GM12878 (cell line): ENCODE data around the gene C3. TPM values are rescaled to one million over a fixed set of nuclear protein-coding genes. Genes with fewer than 3 reads are reported as not detected.

Experiments used
- ATAC-seq: fragments of 200-7000 bp; cut with Tn5 transposase; 3 replicates; pipeline ENCODE4 v1.9.1; 2020; ENCODE audit warnings: mild to moderate bottlenecking, moderate library complexity
- BruUV-seq: library from RNA; stranded (reverse); fragments of 400-500 nt; replicated peaks from 2 replicates; lab custom pipeline; 2021; lab: Mats Ljungman, UMichigan
- CTCF ChIA-PET: fragments of 300-600 bp; sonication (Branson Sonifier 250); formaldehyde crosslinking; extraction: SDS; loops from one replicate; lab custom pipeline; 2021; ENCODE audit warnings: inconsistent platforms; lab: Yijun Ruan, JAX
- POLR2A ChIA-PET: fragments of 350-600 bp; formaldehyde crosslinking; extraction: SDS; loops from one replicate; lab custom pipeline; 2021; ENCODE audit warnings: inconsistent platforms; lab: Charles Lee
- RAD21 ChIA-PET: fragments of 300-600 bp; sonication (Branson Sonifier 250); formaldehyde crosslinking; loops from one replicate; lab custom pipeline; 2023; ENCODE audit warnings: antibody characterized with exemption; ENCODE audit not compliant: unreplicated experiment; lab: Charles Lee
- SMC1A ChIA-PET: fragments of 300-600 bp; sonication (Branson Sonifier 250); formaldehyde crosslinking; loops from one replicate; lab custom pipeline; 2023; ENCODE audit not compliant: unreplicated experiment, uncharacterized antibody; lab: Charles Lee
- DNase-seq: peaks from one replicate; pipeline ENCODE4 v3.0.0-alpha.2; 2011; ENCODE audit warnings: low read depth, low spot score
- FAIRE-seq: peaks from 3 replicates; lab custom pipeline; 2011; peaks lifted over from hg19 to GRCh38; lab: Jason Lieb, UNC
- H2AFZ ChIP-seq: 2 replicates; pipeline ENCODE4 v1.6.0; 2011; ENCODE audit warnings: low read depth, low read length, control low read depth; ENCODE audit not compliant: control insufficient read depth
- H3K27ac ChIP-seq: 2 replicates; pipeline ENCODE4 v1.5.1; 2011; ENCODE audit warnings: control low read depth; ENCODE audit not compliant: control insufficient read depth, insufficient read depth
- H3K27me3 ChIP-seq, 2 experiments: replicated peaks in 1 of 2; 2 replicates each; pipeline versions ENCODE4 v1.6.0 to v1.6.1; 2011; ENCODE audit warnings: low read length in 1 of 2; ENCODE audit not compliant: control insufficient read depth in 2 of 2, insufficient read depth in 2 of 2
- H3K36me3 ChIP-seq, 2 experiments: 2 replicates each; pipeline ENCODE4 v1.5.1; 2011; ENCODE audit warnings: low read length in 1 of 2; ENCODE audit not compliant: control insufficient read depth in 2 of 2, insufficient read depth in 2 of 2
- H3K4me1 ChIP-seq: 2 replicates; pipeline ENCODE4 v1.6.1; 2011; ENCODE audit warnings: mild to moderate bottlenecking, low read length, moderate library complexity, mixed read lengths; ENCODE audit not compliant: control insufficient read depth, insufficient read depth
- H3K4me2 ChIP-seq: 2 replicates; pipeline ENCODE4 v1.6.0; 2011; ENCODE audit warnings: control low read depth; ENCODE audit not compliant: control insufficient read depth, insufficient read depth
- H3K4me3 ChIP-seq: fragments of 200-600 bp; sonication (generic); 2 replicates; pipeline ENCODE4 v1.5.1; 2016
- H3K79me2 ChIP-seq: 2 replicates; pipeline ENCODE4 v1.6.0; 2011; ENCODE audit warnings: low read length; ENCODE audit not compliant: control insufficient read depth, insufficient read depth
- H3K9ac ChIP-seq: 2 replicates; pipeline ENCODE4 v1.8.0; 2011; ENCODE audit warnings: low read length, control low read depth, mixed read lengths; ENCODE audit not compliant: control insufficient read depth, insufficient read depth
- H3K9me3 ChIP-seq: replicated peaks from 3 replicates; pipeline ENCODE4 v1.5.1; 2011; ENCODE audit warnings: mild to moderate bottlenecking, low read length; ENCODE audit not compliant: control insufficient read depth, insufficient read depth
- H4K20me1 ChIP-seq: 2 replicates; pipeline ENCODE4 v1.6.0; 2011; ENCODE audit not compliant: control insufficient read depth, insufficient read depth
- BACH1 ChIP-seq: fragments of 450-650 bp; IDR thresholded peaks from 2 replicates; pipeline ENCODE4 v1.6.1; 2017; ENCODE audit warnings: mild to moderate bottlenecking, borderline replicate concordance
- EP300 ChIP-seq, 2 experiments: fragments of 150-350 bp in 1 of 2; IDR thresholded peaks; 2 replicates each; pipeline ENCODE4 v1.6.1; 2011 to 2012; ENCODE audit warnings: low read depth in 2 of 2, low read length in 2 of 2, borderline replicate concordance in 1 of 2, improper control_type of control experiment in 1 of 2, inconsistent platforms in 1 of 2; ENCODE audit not compliant: control insufficient read depth in 1 of 2
- ESRRA ChIP-seq: IDR thresholded peaks from 2 replicates; pipeline ENCODE4 v1.6.1; 2012; ENCODE audit warnings: mild to moderate bottlenecking, low read length, improper control_type of control experiment
- IKZF1 ChIP-seq: fragments of 450-650 bp; conservative IDR thresholded peaks from 2 replicates; pipeline ENCODE4 v1.6.1; 2017; ENCODE audit warnings: antibody characterized with exemption, mild to moderate bottlenecking
- MTA3 ChIP-seq: IDR thresholded peaks from 2 replicates; pipeline ENCODE4 v1.6.1; 2012; ENCODE audit warnings: low read length, inconsistent platforms, borderline replicate concordance
- NFXL1 ChIP-seq: fragments of 450-650 bp; IDR thresholded peaks from 2 replicates; pipeline ENCODE4 v1.6.1; 2017; ENCODE audit warnings: antibody characterized with exemption, mild to moderate bottlenecking, borderline replicate concordance
- RAD21 ChIP-seq: IDR thresholded peaks from 2 replicates; pipeline ENCODE4 v1.6.1; 2011; ENCODE audit warnings: mild to moderate bottlenecking, low read depth, low read length, moderate library complexity; ENCODE audit not compliant: insufficient read depth
- SPI1 ChIP-seq: IDR thresholded peaks from 2 replicates; pipeline ENCODE4 v1.6.1; 2011; ENCODE audit warnings: low read depth, mild to moderate bottlenecking, low read length, moderate library complexity, borderline replicate concordance; ENCODE audit not compliant: insufficient read depth
- SRF ChIP-seq, 2 experiments: IDR thresholded peaks; 2 replicates each; pipeline ENCODE4 v1.6.1; 2011; ENCODE audit warnings: low read depth in 2 of 2, low read length in 2 of 2, mild to moderate bottlenecking in 1 of 2, moderate library complexity in 1 of 2
- in situ Hi-C: fragments of 300-500 bp; cut with MboI; formaldehyde crosslinking; loops from 9 replicates; pipeline ENCODE4 v1.14.3; 2018; ENCODE audit warnings: mixed read lengths
- intact Hi-C: fragments of 100-400 bp; cut with micrococcal nuclease; formaldehyde crosslinking; loops from one replicate; pipeline ENCODE4 v1.14.2; 2022; ENCODE audit not compliant: unreplicated experiment
- polyA plus RNA-seq, 11 experiments: library from polyadenylated mRNA; depleted of rRNA in 4 of 11; unstranded in 6 of 11; stranded (reverse) in 5 of 11; fragments of >200 nt; fragmentation: Nextera tagmentation in 4 of 11; fragmentation: Illumina TruSeq in 1 of 11; extraction: Ambion mirVana in 4 of 11; extraction: Trizol in 1 of 11; gene quantifications; 1 replicate in 1 of 11; 2 replicates in 10 of 11; pipeline versions ENCODE4 v1.2.1 to v1.2.3, GENCODE V29; 2011 to 2016; ENCODE audit warnings: inconsistent platforms in 2 of 11, missing spikeins in 2 of 11, low read depth in 1 of 11
- total RNA-seq, 4 experiments: library from RNA; depleted of rRNA in 3 of 4; stranded (reverse); fragments of >200 nt in 3 of 4; fragmentation: Illumina TruSeq in 1 of 4; extraction: Trizol in 1 of 4; gene quantifications; 2 replicates each; pipeline versions ENCODE4 v1.2.1 to v1.2.3, GENCODE V29; 2013 to 2021
- TF ChIP-seq, protein P1 (sequence below): fragments of 450-650 bp; formaldehyde crosslinking; IDR thresholded peaks from 2 replicates; pipeline ENCODE4 v1.4.0; 2022; ENCODE audit warnings: mild to moderate bottlenecking, moderate library complexity

C3 gene
- total and polyA plus RNA-seq, 10 of the 15 experiments (the other 5 are each of a cell fraction or from before 2014, with no cell fraction given): 0.20 to 6.7 (median 0.72) TPM

DNA sequence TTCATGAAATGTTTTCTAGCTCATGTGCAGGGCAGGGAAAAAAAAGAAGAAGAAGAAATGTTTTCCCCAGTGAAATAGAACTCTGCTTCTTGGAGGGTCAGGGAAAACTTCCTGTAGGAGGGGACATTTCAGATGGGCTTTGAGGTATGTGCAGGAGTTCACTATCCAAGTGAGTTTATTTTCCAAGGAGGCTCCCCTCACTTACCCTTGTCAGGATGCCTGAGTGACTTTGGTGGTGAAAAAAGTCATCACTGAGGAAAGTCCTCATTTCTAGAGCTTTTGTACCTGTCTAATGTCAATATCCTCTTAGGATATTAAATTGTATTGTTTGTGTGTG, 656 bp upstream of the C3 start:
- no peak overlapping the region for H3K9ac ChIP-seq
- H3K27me3 ChIP-seq: no peaks in the 10 kb centered on the region
- CTCF ChIA-PET: interaction anchor here (0.6 to 2.3 kb wide), 4 partner anchors 13 to 695 kb away, joined by 3 to 18 read pairs (median 4); partner anchors contain the start of gene GPR108
- no TSS peak for BruUV-seq
- RAD21 ChIA-PET: interaction anchor here (2.3 kb wide), 1 partner anchor 16 kb away, joined by 11 read pairs; the partner anchor contains the start of gene GPR108
- no peaks in the 10 kb centered on the region for H3K9me3 ChIP-seq
- H3K4me2 ChIP-seq: no peak overlapping the region; the same call in 1 of the 2 replicates
- no peak for DNase-seq
- H3K79me2 ChIP-seq: no peaks in the 10 kb centered on the region
- no peak for FAIRE-seq
- no peaks in the 10 kb centered on the region for H3K36me3 ChIP-seq
- no peak for TF ChIP-seq IKZF1
- no peak for TF ChIP-seq NFXL1
- no peak for TF ChIP-seq BACH1
- no peak for TF ChIP-seq MTA3
- TF ChIP-seq SPI1: no peak
- no peak for TF ChIP-seq RAD21
- TF ChIP-seq ESRRA: no peak
- TF ChIP-seq SRF (IDR thresholded peaks at IDR 0.05; ENCODE audit: low read depth in 2 of 2, low read length in 2 of 2): no peak
- TF ChIP-seq, protein P1, sequence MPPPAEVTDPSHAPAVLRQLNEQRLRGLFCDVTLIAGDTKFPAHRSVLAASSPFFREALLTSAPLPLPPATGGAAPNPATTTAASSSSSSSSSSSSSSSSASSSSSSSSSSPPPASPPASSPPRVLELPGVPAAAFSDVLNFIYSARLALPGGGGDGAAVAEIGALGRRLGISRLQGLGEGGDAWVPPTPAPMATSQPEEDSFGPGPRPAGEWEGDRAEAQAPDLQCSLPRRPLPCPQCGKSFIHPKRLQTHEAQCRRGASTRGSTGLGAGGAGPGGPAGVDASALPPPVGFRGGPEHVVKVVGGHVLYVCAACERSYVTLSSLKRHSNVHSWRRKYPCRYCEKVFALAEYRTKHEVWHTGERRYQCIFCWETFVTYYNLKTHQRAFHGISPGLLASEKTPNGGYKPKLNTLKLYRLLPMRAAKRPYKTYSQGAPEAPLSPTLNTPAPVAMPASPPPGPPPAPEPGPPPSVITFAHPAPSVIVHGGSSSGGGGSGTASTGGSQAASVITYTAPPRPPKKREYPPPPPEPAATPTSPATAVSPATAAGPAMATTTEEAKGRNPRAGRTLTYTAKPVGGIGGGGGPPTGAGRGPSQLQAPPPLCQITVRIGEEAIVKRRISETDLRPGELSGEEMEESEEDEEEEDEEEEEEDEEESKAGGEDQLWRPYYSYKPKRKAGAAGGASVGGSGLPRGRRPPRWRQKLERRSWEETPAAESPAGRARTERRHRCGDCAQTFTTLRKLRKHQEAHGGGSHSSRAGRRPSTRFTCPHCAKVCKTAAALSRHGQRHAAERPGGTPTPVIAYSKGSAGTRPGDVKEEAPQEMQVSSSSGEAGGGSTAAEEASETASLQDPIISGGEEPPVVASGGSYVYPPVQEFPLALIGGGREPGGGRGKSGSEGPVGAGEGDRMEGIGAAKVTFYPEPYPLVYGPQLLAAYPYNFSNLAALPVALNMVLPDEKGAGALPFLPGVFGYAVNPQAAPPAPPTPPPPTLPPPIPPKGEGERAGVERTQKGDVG (CRISPR knock-in tag): no peak
- TF ChIP-seq EP300 (IDR thresholded peaks at IDR 0.05; ENCODE audit: borderline replicate concordance in 1 of 2, control insufficient read depth in 1 of 2, low read depth in 2 of 2, low read length in 2 of 2): no peak
- peak overlapping the region; percentile 60 for H3K27ac ChIP-seq
- in situ Hi-C loops (no loop called here), intact Hi-C loops (no loop called here)
- no peak overlapping the region for H2AFZ ChIP-seq
- SMC1A ChIA-PET: interaction anchor here (1.0 to 2.3 kb wide), 5 partner anchors 15 to 51 kb away, joined by 3 to 7 read pairs (median 5); partner anchors contain the start of gene TNFSF14
- POLR2A ChIA-PET: interaction anchor here (0.5 to 1.3 kb wide), 8 partner anchors 8 to 688 kb away, joined by 3 to 6 read pairs (median 4); partner anchors contain the start of gene GPR108
- H3K4me1 ChIP-seq: peaks cover 32% of the 10 kb centered on the region
- no peaks in the 10 kb centered on the region for H4K20me1 ChIP-seq
- no peak overlapping the region for H3K4me3 ChIP-seq
- ATAC-seq: no peak
